ENCODE results near the gene TOP1.

GRCh38 chr20:41082306-41082705, 53.7 kb downstream of the TOP1 start:
- TF ChIP-seq POLR2A (IDR thresholded peaks at IDR 0.05; ENCODE audit: low read length) (no peak), GATA1 (IDR thresholded peaks at IDR 0.05; ENCODE audit: low read depth, low read length) (no peak)
